H7 (cell line): ENCODE results near the gene GTF2IRD1. TPM values are rescaled to one million over a fixed set of nuclear protein-coding genes. Genes with fewer than 3 reads are reported as not detected.
A peak's percentile ranks its signal among the peaks of the same experiment; 100 is the strongest.

Source experiments
- DNase-seq: peaks from one replicate; pipeline ENCODE4 v3.0.0; 2012
- H3K27me3 ChIP-seq: 2 replicates; pipeline ENCODE4 v1.6.0; 2011; ENCODE audit warnings: mild to moderate bottlenecking, low read length; ENCODE audit not compliant: control insufficient read depth, insufficient read depth
- H3K36me3 ChIP-seq: replicated peaks from 2 replicates; pipeline ENCODE4 v1.5.1; 2011; ENCODE audit warnings: low read length; ENCODE audit not compliant: control insufficient read depth, insufficient read depth
- H3K4me3 ChIP-seq: 2 replicates; pipeline ENCODE4 v1.5.1; 2011; ENCODE audit warnings: low read depth, mild to moderate bottlenecking, control low read depth, low read length, moderate library complexity; ENCODE audit not compliant: insufficient read depth
- total RNA-seq: library from RNA; depleted of rRNA; stranded (reverse); fragments of >200 nt; shearing (Covaris generic); gene quantifications from 2 replicates; pipeline ENCODE4 v1.2.3, GENCODE V29; 2014

Gene GTF2IRD1
- total RNA-seq, 1 experiment from 2014 or later: 19.6 TPM

- H3K27me3 ChIP-seq: no peaks in the 10 kb centered on the region
- H3K36me3 ChIP-seq: no peaks in the 10 kb centered on the region
- H3K4me3 ChIP-seq: no peak overlapping the region
- no peak for DNase-seq
Observed at GRCh38 chr7:74579800-74580685, 126.3 kb downstream of the GTF2IRD1 start.

- no peaks in the 10 kb centered on the region for H3K27me3 ChIP-seq
- DNase-seq: no peak
- no peaks in the 10 kb centered on the region for H3K36me3 ChIP-seq
- H3K4me3 ChIP-seq: no peak overlapping the region
Observed at GRCh38 chr7:74581916-74582440, 128.3 kb downstream of the GTF2IRD1 start.

- Histone ChIP-seq H3K27me3 (no peaks in the 10 kb centered on the region), H3K4me3 (no peak overlapping the region), H3K36me3 (no peaks in the 10 kb centered on the region)
- DNase-seq: no peak
Observed at GRCh38 chr7:74582447-74583039, 128.8 kb downstream of the GTF2IRD1 start.

- no peaks in the 10 kb centered on the region for H3K36me3 ChIP-seq
- no peaks in the 10 kb centered on the region for H3K27me3 ChIP-seq
- no peak overlapping the region for H3K4me3 ChIP-seq
- DNase-seq: no peak
Observed at GRCh38 chr7:74583630-74584029, 129.9 kb downstream of the GTF2IRD1 start.

GRCh38 chr7:74584160-74584954 is 130.7 kb downstream of the GTF2IRD1 start:
- no peaks in the 10 kb centered on the region for H3K36me3 ChIP-seq
- DNase-seq: no peak
- no peak overlapping the region for H3K4me3 ChIP-seq
- no peaks in the 10 kb centered on the region for H3K27me3 ChIP-seq

- Histone ChIP-seq H3K4me3 (no peak overlapping the region), H3K27me3 (no peaks in the 10 kb centered on the region), H3K36me3 (peaks cover 2% of the 10 kb centered on the region; the same call in 1 of the 2 replicates)
- no peak for DNase-seq
Observed at GRCh38 chr7:74585844-74586243, 132.1 kb downstream of the GTF2IRD1 start.

GRCh38 chr7:74586258-74587175 is 132.8 kb downstream of the GTF2IRD1 start:
- DNase-seq: peak; percentile 56
- Histone ChIP-seq H3K36me3 (peaks cover 2% of the 10 kb centered on the region; the same call in 1 of the 2 replicates), H3K27me3 (no peaks in the 10 kb centered on the region), H3K4me3 (no peak overlapping the region)

GRCh38 chr7:74587435-74588126 is 133.9 kb downstream of the GTF2IRD1 start:
- Histone ChIP-seq H3K36me3 (peaks cover 2% of the 10 kb centered on the region; the same call in 1 of the 2 replicates), H3K27me3 (no peaks in the 10 kb centered on the region), H3K4me3 (no peak overlapping the region)
- DNase-seq: peak; percentile 89

- Histone ChIP-seq H3K4me3 (no peak overlapping the region), H3K27me3 (no peaks in the 10 kb centered on the region), H3K36me3 (peaks cover 7% of the 10 kb centered on the region)
- no peak for DNase-seq
Observed at GRCh38 chr7:74590813-74591212, 137.1 kb downstream of the GTF2IRD1 start.

- Histone ChIP-seq H3K4me3 (no peak overlapping the region), H3K36me3 (peaks cover 12% of the 10 kb centered on the region), H3K27me3 (no peaks in the 10 kb centered on the region)
- DNase-seq: no peak
Observed at GRCh38 chr7:74598558-74598957, 144.9 kb downstream of the GTF2IRD1 start.

GRCh38 chr7:74599244-74599643 is 145.5 kb downstream of the GTF2IRD1 start:
- H3K4me3 ChIP-seq: no peak overlapping the region
- no peak for DNase-seq
- H3K27me3 ChIP-seq: no peaks in the 10 kb centered on the region
- peaks cover 12% of the 10 kb centered on the region for H3K36me3 ChIP-seq

GRCh38 chr7:74604326-74605020 is 150.8 kb downstream of the GTF2IRD1 start:
- Histone ChIP-seq H3K27me3 (no peaks in the 10 kb centered on the region; the same call in 1 of the 2 replicates), H3K4me3 (no peak overlapping the region), H3K36me3 (no peaks in the 10 kb centered on the region; the same call in 1 of the 2 replicates)
- DNase-seq: no peak
